ENCODE results near the gene RELN. TPM values are rescaled to one million over a fixed set of nuclear protein-coding genes. Genes with fewer than 3 reads are reported as not detected.
"Not testable (repeated sequence)": the region's sequence is repeated elsewhere in the genome, so short reads cannot be mapped to it uniquely, and the experiment has no call there.

The RELN gene
- 10 to 100 TPM in 2 of 3 donors, 1 to 10 TPM in 1; 9.3 to 12.0 (median 12.0) TPM for polyA plus RNA-seq (ENCODE audit: insufficient read length in 3 of 3)
- long read RNA-seq, donor 1, result 0 reads
- long read RNA-seq, donor 2, result 0 reads
- long read RNA-seq, donor 3, result 0 reads
- long read RNA-seq, donor 4, result 0 reads
- long read RNA-seq, donor 5, result 0 reads
- long read RNA-seq, donor 6, result 0 reads
- long read RNA-seq, donor 7, result 0 reads
- long read RNA-seq, donor 8, result 0 reads
- long read RNA-seq, donor 9, result 0 reads
- long read RNA-seq, donor 10, result 0 reads
- long read RNA-seq, donor 11, result 0 reads
- long read RNA-seq, donor 12, result 0 reads
- long read RNA-seq, donor 13, result 0 reads
- long read RNA-seq, donor 14, result 0 reads
- long read RNA-seq, donor 15, result 0 reads
- long read RNA-seq, donor 16, partial matches to known transcripts, result 5 of 5 reads
- long read RNA-seq, donor 16, other reads (novel, unspliced or antisense), result 0 of 5 reads

- peak in 3 of 11 donors; percentile 1 to 24 (median 12) for DNase-seq (ENCODE audit: extremely low read depth in 1 of 11, low read depth in 9 of 11, low spot score in 4 of 11)
These were observed at the start of gene RELN for GRCh38 chr7:103989200-103989784. TSS of gene RELN (minus strand) at chr7:103989658. CDS start at chr7:103989356, 302 bp downstream.

GRCh38 chr7:104038136-104038535 lies 48.7 kb upstream of the RELN start:
- DNase-seq (ENCODE audit: extremely low read depth in 1 of 11, low read depth in 9 of 11, low spot score in 4 of 11), result no peak

- not testable (repeated sequence) for DNase-seq (ENCODE audit: extremely low read depth in 1 of 11, low read depth in 9 of 11, low spot score in 4 of 11)
These were observed 47.4 kb upstream of the RELN start for GRCh38 chr7:104036889-104037288.

DNA sequence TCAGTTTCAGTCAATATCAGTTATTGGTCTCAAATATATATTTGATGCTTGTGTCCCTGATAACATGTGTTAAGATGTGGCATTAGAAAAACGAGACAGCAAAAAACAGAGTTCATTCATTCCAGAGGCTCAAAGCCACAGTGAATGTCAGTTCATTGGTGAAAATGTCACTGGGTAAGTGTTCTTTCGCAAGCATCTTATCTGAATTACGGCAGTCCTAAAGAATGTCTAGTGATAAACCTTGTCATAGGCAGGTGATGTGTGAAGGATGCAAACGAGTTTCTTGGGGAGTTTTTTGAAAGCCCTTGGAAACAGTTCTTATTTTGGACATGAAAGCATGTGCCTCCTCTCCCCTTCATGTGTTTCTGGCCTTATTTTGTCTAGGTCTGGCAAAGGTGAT lies 45.9 kb upstream of the RELN start:
- no peak for DNase-seq (ENCODE audit: extremely low read depth in 1 of 11, low read depth in 9 of 11, low spot score in 4 of 11)

DNA sequence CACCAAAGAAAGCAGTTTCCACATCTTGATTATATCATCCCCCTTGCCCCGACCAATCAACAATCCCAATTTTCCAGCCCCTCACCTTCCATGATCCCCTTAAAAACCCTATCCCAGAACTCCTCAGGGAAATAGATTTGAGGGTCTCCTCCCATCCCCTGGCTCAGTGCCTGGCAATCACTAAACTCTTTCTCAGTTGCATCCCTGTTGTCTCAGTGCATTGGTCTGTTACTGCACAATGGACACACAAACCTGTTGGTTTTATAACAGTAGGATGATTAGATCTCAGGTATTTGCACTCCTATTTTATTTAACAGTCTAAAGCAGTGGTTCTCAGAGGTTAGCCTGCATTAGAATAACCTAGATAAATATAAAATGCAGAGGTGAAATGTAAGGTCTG lies 45.2 kb upstream of the RELN start:
- DNase-seq (ENCODE audit: extremely low read depth in 1 of 11, low read depth in 9 of 11, low spot score in 4 of 11), result no peak

DNA sequence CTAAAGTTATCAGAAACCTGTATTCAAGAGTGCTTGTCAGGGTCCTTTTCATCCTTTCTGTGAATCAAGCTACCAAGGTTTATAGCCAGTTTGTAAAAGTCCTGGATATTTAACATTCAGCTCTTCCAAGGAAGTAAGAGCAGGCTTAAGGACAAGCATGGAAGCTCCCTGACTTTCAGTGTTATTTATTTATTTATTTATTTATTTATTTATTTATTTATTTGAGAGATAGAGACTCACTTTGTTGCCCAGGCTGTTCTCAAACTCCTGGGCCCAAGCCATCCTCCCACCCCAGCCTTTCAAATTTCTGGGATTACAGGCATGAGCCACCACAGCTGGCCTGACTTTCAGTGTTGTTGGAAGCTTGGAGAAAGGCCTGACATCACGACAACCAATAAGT lies 44.4 kb upstream of the RELN start:
- DNase-seq (ENCODE audit: extremely low read depth in 1 of 11, low read depth in 9 of 11, low spot score in 4 of 11), result no peak

DNA sequence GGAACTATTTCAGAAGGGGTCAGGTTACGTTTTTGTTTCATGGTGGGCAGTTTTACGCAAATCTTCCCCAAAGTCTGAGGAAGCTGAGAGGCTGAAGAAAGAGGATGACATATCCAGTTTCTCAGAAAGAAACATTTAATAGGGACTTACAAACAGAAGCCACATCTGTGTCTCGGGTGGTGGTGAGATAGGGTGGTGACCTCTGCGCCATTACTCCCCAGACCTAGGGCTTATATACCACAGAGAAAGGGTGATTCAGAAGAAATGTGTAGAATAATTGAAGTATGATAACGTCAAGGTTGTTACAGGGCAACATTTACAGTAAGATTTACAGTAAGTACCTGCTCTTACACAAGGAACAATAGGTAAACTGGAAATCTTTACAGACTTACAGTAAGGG lies 43.0 kb upstream of the RELN start:
- no peak for DNase-seq (ENCODE audit: extremely low read depth in 1 of 11, low read depth in 9 of 11, low spot score in 4 of 11)

DNA sequence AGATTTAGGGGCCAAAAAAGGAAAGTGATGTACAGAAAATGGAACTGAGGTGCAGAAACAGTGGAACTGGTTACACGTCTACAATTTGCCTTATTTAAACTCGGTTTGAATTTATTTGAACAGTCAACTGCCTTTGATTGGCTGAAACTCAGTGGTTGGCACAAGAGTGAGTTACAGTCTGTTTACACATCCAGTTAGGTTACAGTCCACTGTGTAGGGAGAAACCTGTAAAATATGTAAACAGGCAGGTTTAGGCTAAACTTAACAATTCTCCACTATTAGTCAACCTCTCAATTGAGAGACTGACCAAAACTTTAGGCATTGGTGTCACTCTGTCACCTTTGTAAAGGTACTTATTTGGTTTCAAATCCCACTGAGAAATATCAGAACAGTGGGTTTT lies 40.3 kb upstream of the RELN start:
- DNase-seq (ENCODE audit: extremely low read depth in 1 of 11, low read depth in 9 of 11, low spot score in 4 of 11), result no peak

DNA sequence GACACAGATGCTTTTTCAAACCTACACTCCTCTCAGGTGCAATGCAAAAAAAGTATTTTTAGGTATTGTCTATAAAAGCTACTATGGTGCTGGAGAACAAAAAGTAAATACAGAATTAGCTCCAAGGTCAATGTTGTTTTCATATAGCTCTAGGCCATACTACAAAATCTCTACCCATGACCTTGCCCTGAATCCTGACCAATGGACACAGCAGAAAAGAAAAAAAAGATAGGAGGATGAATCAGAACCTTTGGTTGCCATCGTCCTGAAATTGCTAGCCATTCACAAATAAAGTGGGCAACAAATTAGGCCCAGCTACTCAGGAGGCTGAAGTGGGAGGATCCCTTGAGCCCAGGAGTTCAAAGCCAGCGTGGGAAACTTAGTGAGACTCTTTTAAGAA lies 35.2 kb upstream of the RELN start:
- no peak for DNase-seq (ENCODE audit: extremely low read depth in 1 of 11, low read depth in 9 of 11, low spot score in 4 of 11)

DNA sequence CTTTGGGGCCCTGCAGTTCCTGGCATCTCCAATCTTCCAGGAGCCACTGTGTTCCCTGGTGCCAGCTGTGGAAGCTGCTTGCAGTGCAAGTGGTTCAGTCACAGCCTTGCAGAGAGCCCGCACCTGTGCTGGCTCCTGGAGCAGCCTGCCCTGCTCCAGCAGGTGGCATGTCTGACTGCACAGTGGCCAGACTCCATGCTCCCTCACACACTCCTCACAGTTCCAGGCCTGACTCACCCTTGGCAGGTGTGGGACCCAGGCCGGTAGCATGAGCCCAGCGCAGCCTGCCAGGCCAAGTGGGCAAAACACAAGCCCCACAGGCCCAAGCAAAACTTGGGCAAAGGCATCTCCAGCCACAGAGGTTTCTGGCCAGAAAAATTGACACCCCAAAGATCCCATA lies 33.6 kb upstream of the RELN start:
- no peak for DNase-seq (ENCODE audit: extremely low read depth in 1 of 11, low read depth in 9 of 11, low spot score in 4 of 11)

GRCh38 chr7:104018425-104018824 lies 29.0 kb upstream of the RELN start:
- no peak for DNase-seq (ENCODE audit: extremely low read depth in 1 of 11, low read depth in 9 of 11, low spot score in 4 of 11)

GRCh38 chr7:104017001-104017400 lies 27.5 kb upstream of the RELN start:
- DNase-seq (ENCODE audit: extremely low read depth in 1 of 11, low read depth in 9 of 11, low spot score in 4 of 11), result no peak

- DNase-seq (ENCODE audit: extremely low read depth in 1 of 11, low read depth in 9 of 11, low spot score in 4 of 11), result no peak
These were observed 23.4 kb upstream of the RELN start for GRCh38 chr7:104012835-104013234.

DNA sequence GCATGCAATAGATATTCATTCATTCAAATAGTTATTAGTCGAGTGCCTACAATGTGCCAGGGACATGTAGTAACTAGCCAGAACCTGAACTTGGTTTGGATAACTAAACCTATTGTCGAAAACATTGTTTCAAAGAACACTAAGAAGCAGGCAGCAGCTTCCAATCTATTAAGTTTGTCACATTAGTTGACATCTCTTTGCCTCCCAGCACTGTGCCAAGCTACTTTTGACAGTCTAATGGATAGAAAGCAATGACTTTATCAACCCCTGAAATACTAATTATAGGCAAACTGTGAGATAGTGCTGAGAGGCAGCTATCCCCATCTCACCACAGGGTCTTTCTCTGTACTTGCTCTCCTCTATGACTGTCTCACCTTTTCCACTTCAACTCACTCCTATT lies 22.4 kb upstream of the RELN start:
- no peak for DNase-seq (ENCODE audit: extremely low read depth in 1 of 11, low read depth in 9 of 11, low spot score in 4 of 11)

GRCh38 chr7:104010052-104010909 lies 20.8 kb upstream of the RELN start:
- DNase-seq (ENCODE audit: extremely low read depth in 1 of 11, low read depth in 9 of 11, low spot score in 4 of 11), result no peak

GRCh38 chr7:104008107-104008506 lies 18.6 kb upstream of the RELN start:
- DNase-seq (ENCODE audit: extremely low read depth in 1 of 11, low read depth in 9 of 11, low spot score in 4 of 11), result no peak

GRCh38 chr7:104007614-104008013 lies 18.2 kb upstream of the RELN start:
- no peak for DNase-seq (ENCODE audit: extremely low read depth in 1 of 11, low read depth in 9 of 11, low spot score in 4 of 11)

DNA sequence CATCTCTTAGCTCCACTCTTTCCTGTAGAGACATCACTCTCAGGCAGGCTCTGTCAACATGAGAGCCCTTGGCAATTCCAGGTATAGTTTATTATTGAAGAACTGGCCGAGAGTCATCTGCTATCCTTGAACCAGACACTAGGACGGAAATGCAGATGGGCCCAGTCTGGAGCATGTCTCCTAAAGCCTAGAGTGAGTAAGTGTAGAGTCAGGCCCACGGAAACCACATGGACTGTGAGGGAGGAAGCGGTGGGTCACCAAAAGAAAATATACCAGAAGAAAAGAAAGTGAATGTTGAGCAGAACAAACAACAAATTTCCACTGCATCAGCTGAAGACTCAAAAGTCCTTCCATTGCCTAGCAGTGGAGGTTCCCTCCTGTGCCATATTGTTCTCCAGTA lies 15.7 kb upstream of the RELN start:
- DNase-seq (ENCODE audit: extremely low read depth in 1 of 11, low read depth in 9 of 11, low spot score in 4 of 11), result no peak

- DNase-seq (ENCODE audit: extremely low read depth in 1 of 11, low read depth in 9 of 11, low spot score in 4 of 11), result no peak
These were observed 7.2 kb upstream of the RELN start for GRCh38 chr7:103996639-103997038.

GRCh38 chr7:103996017-103996551 lies 6.6 kb upstream of the RELN start:
- DNase-seq (ENCODE audit: extremely low read depth in 1 of 11, low read depth in 9 of 11, low spot score in 4 of 11), result no peak
